Fibroblast of lung (primary cell): Measurements from ENCODE around the gene RBM12. TPM values are rescaled to one million over a fixed set of nuclear protein-coding genes. Genes with fewer than 3 reads are reported as not detected.

Experiments used
- DNase-seq, 2 donors: peaks; one replicate each; pipeline versions ENCODE4 v3.0.0 to v3.0.0-alpha.2; 2010; ENCODE audit warnings: low read depth in 2 of 2
- H2AFZ ChIP-seq: 2 replicates; pipeline ENCODE4 v1.5.1; 2012; ENCODE audit warnings: low read length, control low read depth, inconsistent platforms
- H3K27ac ChIP-seq: 2 replicates; pipeline ENCODE4 v1.5.1; 2011; ENCODE audit warnings: low read length, control low read depth; ENCODE audit not compliant: insufficient read depth
- H3K27me3 ChIP-seq: 2 replicates; pipeline ENCODE4 v1.5.1; 2011; ENCODE audit warnings: mild to moderate bottlenecking, low read length; ENCODE audit not compliant: control insufficient read depth, insufficient read depth
- H3K36me3 ChIP-seq: 2 replicates; pipeline ENCODE4 v1.5.1; 2011; ENCODE audit warnings: low read length; ENCODE audit not compliant: control insufficient read depth, insufficient read depth
- H3K4me1 ChIP-seq: 2 replicates; pipeline ENCODE4 v1.5.1; 2011; ENCODE audit warnings: low read length; ENCODE audit not compliant: control insufficient read depth, insufficient read depth; ENCODE audit errors: extremely low read depth
- H3K4me2 ChIP-seq: 2 replicates; pipeline ENCODE4 v1.5.1; 2011; ENCODE audit warnings: low read length, control low read depth; ENCODE audit not compliant: insufficient read depth; ENCODE audit errors: extremely low read depth
- H3K4me3 ChIP-seq, 4 experiments: fragments of 200-600 bp in 1 of 4; sonication (generic) in 1 of 4; replicated peaks in 1 of 4; 2 replicates each; pipeline ENCODE4 v1.5.1; 2011 to 2016; ENCODE audit warnings: low read length in 4 of 4, low read depth in 3 of 4, mild to moderate bottlenecking in 3 of 4, control low read depth in 2 of 4, inconsistent platforms in 1 of 4, mixed read lengths in 1 of 4; ENCODE audit not compliant: insufficient read depth in 1 of 4; ENCODE audit errors: control extremely low read depth in 1 of 4
- H3K79me2 ChIP-seq: 2 replicates; pipeline ENCODE4 v1.5.1; 2012; ENCODE audit warnings: mild to moderate bottlenecking, low read length, inconsistent platforms; ENCODE audit not compliant: control insufficient read depth, insufficient read depth
- H3K9ac ChIP-seq: 2 replicates; pipeline ENCODE4 v1.5.1; 2011; ENCODE audit warnings: mild to moderate bottlenecking, low read length, control low read depth; ENCODE audit not compliant: insufficient read depth
- H3K9me3 ChIP-seq: 2 replicates; pipeline ENCODE4 v1.5.1; 2012; ENCODE audit warnings: low read depth, low read length; ENCODE audit not compliant: control insufficient read depth, insufficient read depth
- H4K20me1 ChIP-seq: 2 replicates; pipeline ENCODE4 v1.5.1; 2011; ENCODE audit warnings: low read length; ENCODE audit not compliant: control insufficient read depth, insufficient read depth; ENCODE audit errors: extremely low read depth
- EZH2 ChIP-seq: IDR thresholded peaks from 2 replicates; pipeline ENCODE4 v1.5.1; 2012; ENCODE audit warnings: low read length, control low read depth, mild to moderate bottlenecking; ENCODE audit errors: missing control alignments
- polyA plus RNA-seq, 2 donors: library from polyadenylated mRNA; depleted of rRNA in 1 of 2; stranded (reverse) in 1 of 2; unstranded in 1 of 2; fragments of >200 nt; gene quantifications; 2 replicates each; pipeline ENCODE4 v1.2.1, GENCODE V29; 2011 to 2012; ENCODE audit warnings: missing spikeins in 1 of 2
- total RNA-seq: library from RNA; depleted of rRNA; stranded (reverse); fragments of >200 nt; gene quantifications from 2 replicates; pipeline ENCODE4 v1.2.1, GENCODE V29; 2014
- TF ChIP-seq, protein P1 (sequence below), 2 donors: IDR thresholded peaks in 1 of 2; conservative IDR thresholded peaks in 1 of 2; 1 replicate in 1 of 2; 2 replicates in 1 of 2; pipeline ENCODE4 v1.5.1; 2011 to 2012; ENCODE audit warnings: low read length in 2 of 2, control low read depth in 1 of 2, inconsistent platforms in 1 of 2, low read depth in 1 of 2, mild to moderate bottlenecking in 1 of 2

RBM12 gene
- total and polyA plus RNA-seq, 2 donors (not counting 1 experiment from before 2014, with no cell fraction given), result 29.9 to 109 TPM

DNA sequence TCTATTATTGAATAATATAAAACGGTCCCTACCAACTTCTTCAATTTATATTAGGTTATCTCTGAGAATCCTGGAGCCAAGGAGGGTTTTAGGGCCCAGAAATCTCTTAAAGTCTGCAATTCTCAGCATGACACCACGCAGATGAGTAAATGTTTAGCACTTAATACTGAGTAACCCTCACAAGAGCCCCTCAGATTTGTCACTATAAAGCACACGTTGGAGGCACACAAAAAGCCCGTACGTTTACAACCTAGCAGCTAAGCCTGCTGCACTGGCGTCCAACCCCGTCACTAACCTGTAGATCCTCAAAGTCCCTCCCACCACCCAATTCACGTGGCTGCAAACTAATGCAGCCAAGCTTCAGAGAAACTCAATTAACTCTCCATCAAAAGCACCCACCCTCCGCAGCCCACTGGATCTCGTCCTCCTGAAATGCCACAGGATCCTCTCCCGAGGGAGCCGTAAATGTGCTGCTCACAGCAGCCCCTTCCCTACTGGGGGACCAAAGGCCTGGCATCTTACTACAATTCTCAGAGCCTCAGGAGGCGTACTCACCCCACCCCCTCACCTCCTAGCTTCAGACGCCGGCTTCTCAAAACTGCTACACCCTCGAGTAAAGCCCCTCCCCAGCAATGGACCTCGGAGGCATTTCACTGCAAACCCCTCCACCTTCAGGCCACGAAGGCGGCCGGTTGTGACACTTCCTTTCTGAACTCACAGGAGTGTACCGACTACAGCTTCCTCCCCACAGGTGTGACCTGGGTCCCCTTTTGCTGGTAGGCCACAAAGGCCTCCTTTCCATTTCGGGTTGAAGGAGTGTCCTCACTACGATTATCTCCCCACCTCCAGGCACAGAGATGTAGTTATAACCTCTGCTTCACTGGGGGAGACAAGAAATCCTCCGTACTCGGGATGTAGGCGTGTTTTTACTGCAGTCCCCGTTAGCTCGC is 909 bp downstream of the RBM12 start:
- no peak for TF ChIP-seq EZH2
- TF ChIP-seq, protein P1, sequence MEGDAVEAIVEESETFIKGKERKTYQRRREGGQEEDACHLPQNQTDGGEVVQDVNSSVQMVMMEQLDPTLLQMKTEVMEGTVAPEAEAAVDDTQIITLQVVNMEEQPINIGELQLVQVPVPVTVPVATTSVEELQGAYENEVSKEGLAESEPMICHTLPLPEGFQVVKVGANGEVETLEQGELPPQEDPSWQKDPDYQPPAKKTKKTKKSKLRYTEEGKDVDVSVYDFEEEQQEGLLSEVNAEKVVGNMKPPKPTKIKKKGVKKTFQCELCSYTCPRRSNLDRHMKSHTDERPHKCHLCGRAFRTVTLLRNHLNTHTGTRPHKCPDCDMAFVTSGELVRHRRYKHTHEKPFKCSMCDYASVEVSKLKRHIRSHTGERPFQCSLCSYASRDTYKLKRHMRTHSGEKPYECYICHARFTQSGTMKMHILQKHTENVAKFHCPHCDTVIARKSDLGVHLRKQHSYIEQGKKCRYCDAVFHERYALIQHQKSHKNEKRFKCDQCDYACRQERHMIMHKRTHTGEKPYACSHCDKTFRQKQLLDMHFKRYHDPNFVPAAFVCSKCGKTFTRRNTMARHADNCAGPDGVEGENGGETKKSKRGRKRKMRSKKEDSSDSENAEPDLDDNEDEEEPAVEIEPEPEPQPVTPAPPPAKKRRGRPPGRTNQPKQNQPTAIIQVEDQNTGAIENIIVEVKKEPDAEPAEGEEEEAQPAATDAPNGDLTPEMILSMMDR (conservative IDR thresholded peaks at IDR 0.05 in 1 of 2, IDR thresholded peaks at IDR 0.05 in 1 of 2; ENCODE audit: low read depth in 1 of 2, low read length in 2 of 2), result no peak
- H3K79me2 ChIP-seq, result peaks cover 59% of the 10 kb centered on the region
- H3K27ac ChIP-seq, result peak overlapping the region; percentile 90
- peaks cover 9% of the 10 kb centered on the region for H3K4me1 ChIP-seq
- peaks cover 26% of the 10 kb centered on the region for H4K20me1 ChIP-seq
- H3K9ac ChIP-seq, result peak overlapping the region; percentile 98
- H3K4me2 ChIP-seq, result peak overlapping the region; percentile 93
- no peaks in the 10 kb centered on the region for H3K36me3 ChIP-seq
- no peaks in the 10 kb centered on the region for H3K9me3 ChIP-seq
- no peaks in the 10 kb centered on the region for H3K27me3 ChIP-seq
- no peak overlapping the region for H2AFZ ChIP-seq
- DNase-seq, result peak; percentile 14 to 39
- peak overlapping the region; percentile 65 to 93 (median 86) for H3K4me3 ChIP-seq

DNA sequence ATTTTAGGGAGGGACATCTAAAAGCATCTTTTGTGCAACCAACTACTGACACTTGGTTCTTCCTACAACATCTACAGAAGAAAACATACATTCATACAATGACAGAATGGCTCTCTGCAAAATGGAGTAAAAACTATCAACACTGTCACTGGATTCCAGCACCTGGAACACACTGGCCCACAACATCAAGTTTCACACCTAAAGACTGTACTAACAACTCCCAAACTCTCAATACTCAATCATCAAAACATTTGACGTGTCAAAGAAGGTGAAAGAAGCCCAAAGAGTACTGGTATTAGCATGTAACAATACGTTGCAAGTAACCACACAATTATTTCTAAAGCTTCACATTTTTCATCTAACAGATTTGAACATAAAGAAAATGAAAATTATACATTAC is 2.1 kb downstream of the RBM12 start:
- no peaks in the 10 kb centered on the region for H3K9me3 ChIP-seq
- no peak for DNase-seq
- H3K36me3 ChIP-seq, result no peaks in the 10 kb centered on the region
- H3K79me2 ChIP-seq, result peaks cover 71% of the 10 kb centered on the region
- peak overlapping the region; percentile 93 for H3K4me2 ChIP-seq
- peaks cover 26% of the 10 kb centered on the region for H4K20me1 ChIP-seq
- H2AFZ ChIP-seq, result no peak overlapping the region
- peaks cover 9% of the 10 kb centered on the region for H3K4me1 ChIP-seq
- peak overlapping the region; percentile 65 to 93 (median 86) for H3K4me3 ChIP-seq
- no peaks in the 10 kb centered on the region for H3K27me3 ChIP-seq
- H3K27ac ChIP-seq, result no peak overlapping the region
- no peak overlapping the region for H3K9ac ChIP-seq
- no peak for TF ChIP-seq EZH2
- TF ChIP-seq, protein P1 (conservative IDR thresholded peaks at IDR 0.05 in 1 of 2, IDR thresholded peaks at IDR 0.05 in 1 of 2; ENCODE audit: low read depth in 1 of 2, low read length in 2 of 2), result no peak

DNA sequence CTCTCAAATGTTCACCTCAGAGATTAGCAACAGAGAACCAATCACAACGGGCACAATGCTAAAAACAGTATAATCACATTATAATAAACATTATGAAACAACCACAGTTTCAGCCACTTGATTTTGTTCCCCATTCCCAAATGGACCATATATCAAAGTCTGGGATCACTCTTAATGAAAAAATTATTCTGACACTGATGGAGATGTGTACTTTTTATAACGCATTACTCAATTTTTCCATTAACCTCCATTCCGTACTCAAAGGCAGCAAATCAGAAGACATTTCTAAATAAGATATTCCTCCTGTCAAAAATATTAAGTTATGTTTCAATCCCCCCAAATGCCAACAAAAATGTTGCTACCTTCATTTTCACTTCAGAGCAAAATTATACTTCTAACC is 2.8 kb downstream of the RBM12 start:
- H2AFZ ChIP-seq, result no peak overlapping the region
- H3K4me3 ChIP-seq, result peak overlapping the region; percentile 65 to 93 (median 86)
- H3K27ac ChIP-seq, result no peak overlapping the region
- H3K9ac ChIP-seq, result no peak overlapping the region
- H3K27me3 ChIP-seq, result no peaks in the 10 kb centered on the region
- H4K20me1 ChIP-seq, result peaks cover 31% of the 10 kb centered on the region
- no peak for DNase-seq
- no peaks in the 10 kb centered on the region for H3K36me3 ChIP-seq
- TF ChIP-seq, protein P1 (conservative IDR thresholded peaks at IDR 0.05 in 1 of 2, IDR thresholded peaks at IDR 0.05 in 1 of 2; ENCODE audit: low read depth in 1 of 2, low read length in 2 of 2), result no peak
- no peak for TF ChIP-seq EZH2
- H3K4me2 ChIP-seq, result peak overlapping the region; percentile 93
- no peaks in the 10 kb centered on the region for H3K9me3 ChIP-seq
- H3K4me1 ChIP-seq, result peaks cover 9% of the 10 kb centered on the region
- peaks cover 77% of the 10 kb centered on the region for H3K79me2 ChIP-seq
